ENCODE data around the gene TRIM44.

- TF ChIP-seq POLR2A (IDR thresholded peaks at IDR 0.05) (no peak), CTCF (IDR thresholded peaks at IDR 0.05) (no peak)
These were observed 420 bp upstream of the TRIM44 start for GRCh38 chr11:35662061-35662648.

Measured in right lobe of liver (tissue), 4 donors.